ENCODE data around the gene DSCAM.
A peak's percentile ranks its signal among the peaks of the same experiment; 100 is the strongest.
"Not testable (repeated sequence)": the region's sequence is repeated elsewhere in the genome, so short reads cannot be mapped to it uniquely, and the experiment has no call there.

The DSCAM gene

DNA sequence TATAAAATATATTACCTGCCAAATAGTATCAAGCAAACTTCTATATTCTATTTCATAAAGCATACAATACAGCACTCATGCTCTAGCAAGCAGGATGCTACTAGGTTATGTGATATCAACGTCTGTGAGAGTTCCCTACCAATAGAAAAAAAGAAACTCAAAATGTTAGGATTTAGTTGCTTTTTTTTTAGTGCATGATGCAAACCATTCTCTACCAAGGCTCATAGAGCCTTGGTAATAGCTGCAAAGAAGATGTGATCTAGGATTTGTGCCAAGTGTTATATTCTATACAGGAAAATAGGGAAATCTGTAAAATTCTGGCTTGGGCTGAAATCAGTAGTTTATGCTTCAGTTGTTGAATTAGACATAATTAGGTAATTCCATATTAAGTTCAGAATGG lies 394.4 kb downstream of the DSCAM start:
- no peak for DNase-seq (ENCODE audit: low spot score)

- DNase-seq (ENCODE audit: low spot score): no peak
These were observed 399.9 kb downstream of the DSCAM start for GRCh38 chr21:40447016-40447415.

- no peak for DNase-seq (ENCODE audit: low spot score)
These were observed 401.5 kb downstream of the DSCAM start for GRCh38 chr21:40445349-40445921.

DNA sequence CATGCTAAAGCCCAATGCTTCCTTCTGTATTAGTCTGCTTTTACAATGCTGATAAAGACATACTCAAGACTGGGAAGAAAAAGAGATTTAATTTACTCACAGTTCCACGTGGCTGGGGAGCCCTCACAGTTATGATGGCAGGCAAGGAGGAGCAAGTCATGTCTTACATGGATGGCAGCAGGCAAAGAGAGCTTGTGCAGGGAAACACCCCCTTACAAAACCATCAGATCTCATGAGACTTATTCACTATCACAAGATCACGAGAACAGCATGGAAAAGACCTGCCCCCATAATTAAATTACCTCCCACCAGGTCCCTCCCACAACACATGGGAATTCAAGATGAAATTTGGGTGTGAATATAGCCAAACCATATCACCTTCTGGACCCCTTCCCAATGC lies 407.4 kb downstream of the DSCAM start:
- DNase-seq (ENCODE audit: low spot score): not testable (repeated sequence)

GRCh38 chr21:40438616-40439015 lies 408.3 kb downstream of the DSCAM start:
- DNase-seq (ENCODE audit: low spot score): no peak

- no peak for DNase-seq (ENCODE audit: low spot score)
These were observed 410.7 kb downstream of the DSCAM start for GRCh38 chr21:40436261-40436660.

- no peak for DNase-seq (ENCODE audit: low spot score)
These were observed 413.4 kb downstream of the DSCAM start for GRCh38 chr21:40433538-40433937.

- no peak for DNase-seq (ENCODE audit: low spot score)
These were observed 421.0 kb downstream of the DSCAM start for GRCh38 chr21:40425981-40426380.

DNA sequence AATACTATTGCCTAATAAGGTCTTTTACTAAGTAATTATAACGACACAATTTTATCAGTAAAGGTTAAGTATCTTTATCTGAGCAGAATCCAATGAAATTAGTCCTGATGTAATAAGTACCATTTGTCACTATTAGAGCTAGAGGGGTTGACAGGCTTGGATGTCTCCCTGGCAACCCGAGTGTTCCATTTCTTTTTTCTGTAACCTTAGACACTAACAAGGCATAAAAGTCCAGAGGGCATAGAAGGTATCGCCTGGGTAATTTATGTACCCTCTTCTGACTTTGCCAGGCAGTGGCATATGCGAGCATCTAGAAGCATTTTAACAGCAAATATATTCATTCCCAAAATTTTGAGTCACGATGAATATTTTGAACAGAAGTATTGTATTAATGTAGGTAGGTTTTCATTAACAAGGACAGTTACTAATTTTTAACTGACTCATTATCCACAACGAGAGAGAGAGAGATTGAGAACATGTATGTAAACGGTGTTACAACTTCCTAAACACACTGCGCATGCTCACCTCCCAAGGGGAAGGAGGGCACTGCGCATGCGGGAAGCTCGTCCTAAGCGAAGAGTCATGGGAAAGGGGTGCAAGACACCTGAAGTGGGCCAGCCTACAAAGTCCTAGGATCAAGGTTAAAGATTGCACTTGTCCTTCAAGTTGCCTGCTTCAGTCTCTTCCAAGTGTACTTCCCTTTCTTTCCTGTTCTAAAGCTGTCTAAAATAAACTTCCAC lies 423.9 kb downstream of the DSCAM start:
- no peak for DNase-seq (ENCODE audit: low spot score)

DNA sequence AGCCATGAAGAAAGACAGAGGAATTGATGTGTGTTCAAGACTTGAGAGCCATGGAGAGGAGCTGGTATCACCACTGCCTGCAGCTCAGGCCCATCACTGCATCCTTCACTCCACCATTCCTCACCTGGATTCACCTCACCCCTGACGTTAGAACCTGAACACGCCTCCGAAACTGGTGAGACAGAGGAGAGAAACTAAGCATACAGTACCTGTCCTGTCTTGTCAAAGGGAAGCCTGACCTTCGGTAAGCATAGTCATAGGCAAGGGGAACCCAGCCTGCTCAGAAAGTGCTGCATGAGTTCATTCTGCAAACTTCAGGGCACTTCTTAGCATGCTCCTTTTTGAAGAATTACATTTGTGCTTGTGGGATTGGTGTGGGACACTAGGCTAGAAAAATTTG lies 425.8 kb downstream of the DSCAM start:
- DNase-seq (ENCODE audit: low spot score): no peak

- no peak for DNase-seq (ENCODE audit: low spot score)
These were observed 430.4 kb downstream of the DSCAM start for GRCh38 chr21:40416572-40416971.

GRCh38 chr21:40408561-40408960 lies 438.4 kb downstream of the DSCAM start:
- DNase-seq (ENCODE audit: low spot score): no peak

DNA sequence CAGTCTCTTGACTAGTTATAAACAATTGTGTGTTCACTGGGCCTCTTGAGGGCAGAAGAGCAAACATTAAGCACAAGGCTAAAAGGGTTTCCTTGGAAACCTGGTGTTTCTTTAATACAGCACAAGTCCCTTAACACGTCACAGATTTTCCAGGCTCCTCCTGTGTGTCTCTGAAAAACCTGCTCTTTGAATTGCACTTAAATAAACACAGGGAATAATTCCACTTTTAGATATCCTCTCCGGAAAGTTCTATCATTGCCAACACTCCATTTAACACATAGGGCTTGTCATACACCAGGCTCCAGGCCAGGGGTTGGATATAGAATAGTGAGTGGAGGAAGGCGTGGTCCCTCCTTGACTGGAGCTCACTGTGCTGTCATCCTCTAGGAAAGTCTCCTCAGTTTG lies 442.6 kb downstream of the DSCAM start:
- DNase-seq (ENCODE audit: low spot score): no peak

- no peak for DNase-seq (ENCODE audit: low spot score)
These were observed 443.9 kb downstream of the DSCAM start for GRCh38 chr21:40402884-40403582.

DNA sequence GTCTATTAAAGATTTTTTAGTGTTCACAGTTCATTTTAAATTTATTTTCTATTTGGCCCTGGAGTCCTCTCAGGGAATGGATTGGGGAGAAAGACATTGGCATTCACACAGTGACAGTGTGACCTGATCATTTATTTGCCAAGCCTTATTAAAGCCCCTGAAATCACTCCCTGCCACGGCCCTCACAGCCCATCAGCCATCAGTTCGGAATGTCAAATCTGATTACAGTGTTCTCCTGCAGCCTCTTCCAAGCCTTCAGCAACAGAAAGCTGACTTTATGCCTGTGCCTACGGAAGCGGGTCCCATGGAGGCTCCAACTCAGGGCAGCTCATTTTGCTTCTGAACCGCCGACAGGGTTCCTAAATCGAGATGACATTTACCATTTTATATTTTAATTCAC lies 451.2 kb downstream of the DSCAM start:
- DNase-seq (ENCODE audit: low spot score): no peak

DNA sequence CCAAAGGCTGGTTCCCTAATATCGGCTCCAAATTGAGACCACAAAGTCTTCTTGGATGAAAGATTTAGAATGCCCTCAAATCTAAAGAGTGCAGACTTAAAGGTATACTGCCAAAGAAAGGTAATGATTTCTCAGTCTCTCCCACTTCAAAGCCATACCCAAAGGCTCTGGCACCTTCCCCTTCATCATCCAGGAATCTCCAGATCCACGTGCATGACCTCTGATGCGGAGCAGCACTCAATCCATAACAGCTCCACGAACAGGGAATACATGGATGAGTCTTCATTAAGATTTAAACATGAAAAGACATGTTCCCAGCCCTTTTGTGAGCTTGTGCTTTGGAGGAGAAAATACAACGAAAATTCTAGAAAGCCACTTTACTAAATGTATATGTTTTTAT lies 453.9 kb downstream of the DSCAM start:
- no peak for DNase-seq (ENCODE audit: low spot score)

DNA sequence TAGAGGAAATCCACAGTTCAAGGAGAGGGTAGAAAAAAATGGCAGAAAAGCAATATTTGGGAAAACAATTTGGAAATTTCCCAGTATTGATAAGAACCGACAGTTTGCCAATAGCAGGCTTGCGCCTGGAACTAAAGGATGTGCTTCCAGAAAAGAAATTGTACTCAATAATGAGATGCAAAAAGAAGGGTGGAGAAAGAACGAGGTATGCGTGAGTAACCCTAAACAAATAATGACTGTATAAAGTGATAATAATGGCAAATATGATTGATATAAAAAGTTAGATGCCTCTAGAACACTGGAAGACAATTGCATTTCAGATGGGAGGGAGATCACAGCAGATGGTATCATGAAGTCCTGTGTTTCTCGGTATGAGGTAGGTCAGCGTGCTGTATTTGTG lies 458.9 kb downstream of the DSCAM start:
- no peak for DNase-seq (ENCODE audit: low spot score)

GRCh38 chr21:40386981-40387747 lies 459.8 kb downstream of the DSCAM start:
- no peak for DNase-seq (ENCODE audit: low spot score)

- peak; percentile 7 for DNase-seq (ENCODE audit: low spot score)
These were observed 460.6 kb downstream of the DSCAM start for GRCh38 chr21:40386294-40386911.

GRCh38 chr21:40385883-40386282 lies 461.1 kb downstream of the DSCAM start:
- no peak for DNase-seq (ENCODE audit: low spot score)

DNA sequence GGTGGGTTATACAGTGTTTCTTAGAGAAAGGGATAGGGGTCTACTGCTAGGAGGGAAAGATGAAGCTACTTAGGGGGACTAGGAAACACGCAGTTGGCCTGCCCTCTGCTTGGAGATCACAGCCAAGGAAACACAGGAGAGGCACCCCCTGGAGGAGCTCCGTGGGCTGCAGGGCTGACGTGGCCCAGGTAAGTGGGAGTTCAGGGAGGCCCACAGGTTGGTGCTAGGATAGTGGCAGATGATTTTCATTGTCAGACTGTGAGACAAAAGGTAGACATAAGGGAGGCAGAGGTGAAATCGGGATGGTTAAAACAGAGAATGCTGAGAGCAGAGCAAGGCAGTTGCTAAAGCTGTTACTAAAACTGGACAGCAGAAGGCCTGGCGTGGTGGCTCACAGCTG lies 463.0 kb downstream of the DSCAM start:
- DNase-seq (ENCODE audit: low spot score): no peak

DNA sequence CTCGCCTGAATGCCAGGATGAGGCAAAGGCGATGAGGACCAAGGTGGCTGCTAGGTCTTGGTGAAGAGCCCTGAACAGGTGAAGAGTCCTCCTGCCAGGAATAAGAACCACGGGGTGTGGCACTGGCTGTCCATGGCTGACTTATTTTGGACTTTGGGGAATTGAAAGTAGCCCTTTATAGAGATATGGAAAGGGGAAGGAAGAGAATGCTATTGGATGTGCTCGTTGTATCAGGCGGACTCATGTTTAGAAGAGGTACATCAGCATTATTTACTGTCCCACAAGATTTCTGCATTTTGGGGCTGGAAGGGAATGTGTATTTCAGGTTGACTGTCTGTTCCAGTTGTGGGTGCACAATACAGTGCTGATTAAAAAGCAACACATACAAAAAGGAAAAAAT lies 465.8 kb downstream of the DSCAM start:
- DNase-seq (ENCODE audit: low spot score): no peak

All from AG20443 (cell line).